GM12878 (cell line): ENCODE measurements around the gene DNMT3A. TPM values are rescaled to one million over a fixed set of nuclear protein-coding genes. Genes with fewer than 3 reads are reported as not detected.
A peak's percentile ranks its signal among the peaks of the same experiment; 100 is the strongest.

Experiments used
- BHLHE40 ChIP-seq, 2 experiments: fragments of 450-650 bp in 1 of 2; IDR thresholded peaks; 2 replicates each; pipeline ENCODE4 v1.6.1; 2011 to 2017; ENCODE audit warnings: low read depth in 2 of 2, borderline replicate concordance in 1 of 2, improper control_type of control experiment in 1 of 2, low read length in 1 of 2, mild to moderate bottlenecking in 1 of 2
- CREB1 ChIP-seq: IDR thresholded peaks from 2 replicates; pipeline ENCODE4 v1.6.1; 2012; ENCODE audit warnings: low read depth, mild to moderate bottlenecking, inconsistent platforms
- EZH2 ChIP-seq: IDR thresholded peaks from 2 replicates; pipeline ENCODE4 v1.6.1; 2012; ENCODE audit warnings: low read depth, mild to moderate bottlenecking, control low read depth, inconsistent platforms, low read length, borderline replicate concordance; ENCODE audit not compliant: control insufficient read depth
- FOS ChIP-seq: IDR thresholded peaks from 3 replicates; pipeline ENCODE4 v1.6.1; 2011; ENCODE audit warnings: borderline replicate concordance; ENCODE audit not compliant: insufficient read length; ENCODE audit errors: extremely low read depth
- LARP7 ChIP-seq: fragments of 450-650 bp; IDR thresholded peaks from 2 replicates; pipeline ENCODE4 v1.6.1; 2017; ENCODE audit warnings: mild to moderate bottlenecking
- MYB ChIP-seq: fragments of 150-350 bp; IDR thresholded peaks from 2 replicates; pipeline ENCODE4 v1.6.1; 2014; ENCODE audit warnings: mild to moderate bottlenecking, low read depth, low read length, borderline replicate concordance
- MYC ChIP-seq: IDR thresholded peaks from 2 replicates; pipeline ENCODE4 v1.6.1; 2011; ENCODE audit warnings: mild to moderate bottlenecking, low read length, moderate library complexity, inconsistent platforms; ENCODE audit not compliant: insufficient read depth, insufficient replicate concordance, insufficient read length, severe bottlenecking
- PAX8 ChIP-seq: fragments of 450-650 bp; IDR thresholded peaks from 2 replicates; pipeline ENCODE4 v1.6.1; 2017; ENCODE audit warnings: mild to moderate bottlenecking, moderate library complexity
- POLR2AphosphoS5 ChIP-seq: IDR thresholded peaks from 2 replicates; pipeline ENCODE4 v1.6.1; 2011; ENCODE audit warnings: mild to moderate bottlenecking, low read length, inconsistent platforms
- SIN3A ChIP-seq: IDR thresholded peaks from 2 replicates; pipeline ENCODE4 v1.6.1; 2012; ENCODE audit warnings: low read depth, low read length, improper control_type of control experiment
- SP1 ChIP-seq: IDR thresholded peaks from one replicate; pipeline ENCODE4 v1.6.1; 2011; ENCODE audit warnings: low read depth, low read length
- TARDBP ChIP-seq: IDR thresholded peaks from 2 replicates; pipeline ENCODE4 v1.6.1; 2016; ENCODE audit warnings: borderline replicate concordance
- TCF12 ChIP-seq: IDR thresholded peaks from 2 replicates; pipeline ENCODE4 v1.6.1; 2011; ENCODE audit warnings: low read depth, mild to moderate bottlenecking, low read length
- TCF3 ChIP-seq: IDR thresholded peaks from 2 replicates; pipeline ENCODE4 v1.6.1; 2012; ENCODE audit warnings: low read depth, mild to moderate bottlenecking, low read length, borderline replicate concordance; ENCODE audit not compliant: insufficient read depth
- ZNF217 ChIP-seq: fragments of 450-650 bp; IDR thresholded peaks from 2 replicates; pipeline ENCODE4 v1.6.1; 2017; ENCODE audit warnings: antibody characterized with exemption, mild to moderate bottlenecking
- ZNF274 ChIP-seq: IDR thresholded peaks from one replicate; pipeline ENCODE4 v1.8.0; 2011; ENCODE audit not compliant: insufficient read length, insufficient read depth
- ZNF622 ChIP-seq: fragments of 450-650 bp; IDR thresholded peaks from 2 replicates; pipeline ENCODE4 v1.6.1; 2017; ENCODE audit warnings: mild to moderate bottlenecking, inconsistent platforms
- polyA plus RNA-seq, 11 experiments: library from polyadenylated mRNA; depleted of rRNA in 4 of 11; unstranded in 6 of 11; stranded (reverse) in 5 of 11; fragments of >200 nt; fragmentation: Nextera tagmentation in 4 of 11; fragmentation: Illumina TruSeq in 1 of 11; extraction: Ambion mirVana in 4 of 11; extraction: Trizol in 1 of 11; gene quantifications; 1 replicate in 1 of 11; 2 replicates in 10 of 11; pipeline versions ENCODE4 v1.2.1 to v1.2.3, GENCODE V29; 2011 to 2016; ENCODE audit warnings: inconsistent platforms in 2 of 11, missing spikeins in 2 of 11, low read depth in 1 of 11
- total RNA-seq, 4 experiments: library from RNA; depleted of rRNA in 3 of 4; stranded (reverse); fragments of >200 nt in 3 of 4; fragmentation: Illumina TruSeq in 1 of 4; extraction: Trizol in 1 of 4; gene quantifications; 2 replicates each; pipeline versions ENCODE4 v1.2.1 to v1.2.3, GENCODE V29; 2013 to 2021
- TF ChIP-seq, protein P1 (sequence below): fragments of 450-650 bp; IDR thresholded peaks from 2 replicates; pipeline ENCODE4 v1.6.1; 2017; ENCODE audit warnings: mild to moderate bottlenecking
- TF ChIP-seq, protein P2 (sequence below): fragments of 450-650 bp; formaldehyde crosslinking; IDR thresholded peaks from 2 replicates; pipeline ENCODE4 v1.5.0; 2022; ENCODE audit warnings: mild to moderate bottlenecking, missing genetic modification characterization
- TF ChIP-seq, protein P3 (sequence below): fragments of 450-650 bp; IDR thresholded peaks from 2 replicates; pipeline ENCODE4 v1.6.1; 2016; ENCODE audit warnings: mild to moderate bottlenecking, moderate library complexity, borderline replicate concordance
- TF ChIP-seq, protein P4 (sequence below): IDR thresholded peaks from 2 replicates; pipeline ENCODE4 v1.6.1; 2012; ENCODE audit warnings: low read length, inconsistent platforms

DNMT3A gene
- total and polyA plus RNA-seq, 10 of the 15 experiments (the other 5 are each of a cell fraction or from before 2014, with no cell fraction given): 7.4 to 51.6 (median 17.4) TPM

DNA sequence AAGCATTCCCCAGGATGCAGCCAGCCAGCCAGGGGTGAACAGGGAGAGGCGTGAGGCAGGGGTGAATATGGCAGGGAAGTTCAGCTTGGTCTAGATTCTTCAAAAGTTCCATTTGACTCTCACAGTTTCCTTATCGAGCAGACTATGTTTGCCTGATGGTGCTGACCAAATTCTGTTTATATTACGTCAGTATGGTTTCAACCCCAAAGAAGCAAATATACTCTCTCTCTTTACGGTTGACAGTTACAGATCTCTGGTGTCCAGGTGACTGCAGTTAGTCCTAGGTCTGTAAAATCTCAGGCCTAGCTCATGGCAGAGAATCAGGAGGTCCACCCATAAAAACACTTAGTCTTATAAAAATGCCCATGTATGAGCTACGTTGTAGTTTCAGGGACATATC lies 38.3 kb upstream of the DNMT3A start (continued):
- TF ChIP-seq MYB (no peak), TCF3 (no peak), EZH2 (no peak), LARP7 (no peak), ZNF217 (no peak), SIN3A (no peak), TARDBP (no peak), PAX8 (no peak), FOS (no peak), POLR2AphosphoS5 (no peak), SP1 (no peak), ZNF274 (no peak), ZNF622 (no peak), MYC (no peak), CREB1 (peak; percentile 76; the same call in 1 of the 2 replicates), BHLHE40 (IDR thresholded peaks at IDR 0.05; ENCODE audit: borderline replicate concordance in 1 of 2, low read depth in 2 of 2, low read length in 1 of 2) (no peak), TCF12 (no peak)
- TF ChIP-seq, protein P1, sequence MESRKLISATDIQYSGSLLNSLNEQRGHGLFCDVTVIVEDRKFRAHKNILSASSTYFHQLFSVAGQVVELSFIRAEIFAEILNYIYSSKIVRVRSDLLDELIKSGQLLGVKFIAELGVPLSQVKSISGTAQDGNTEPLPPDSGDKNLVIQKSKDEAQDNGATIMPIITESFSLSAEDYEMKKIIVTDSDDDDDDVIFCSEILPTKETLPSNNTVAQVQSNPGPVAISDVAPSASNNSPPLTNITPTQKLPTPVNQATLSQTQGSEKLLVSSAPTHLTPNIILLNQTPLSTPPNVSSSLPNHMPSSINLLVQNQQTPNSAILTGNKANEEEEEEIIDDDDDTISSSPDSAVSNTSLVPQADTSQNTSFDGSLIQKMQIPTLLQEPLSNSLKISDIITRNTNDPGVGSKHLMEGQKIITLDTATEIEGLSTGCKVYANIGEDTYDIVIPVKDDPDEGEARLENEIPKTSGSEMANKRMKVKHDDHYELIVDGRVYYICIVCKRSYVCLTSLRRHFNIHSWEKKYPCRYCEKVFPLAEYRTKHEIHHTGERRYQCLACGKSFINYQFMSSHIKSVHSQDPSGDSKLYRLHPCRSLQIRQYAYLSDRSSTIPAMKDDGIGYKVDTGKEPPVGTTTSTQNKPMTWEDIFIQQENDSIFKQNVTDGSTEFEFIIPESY: no peak
- TF ChIP-seq, protein P2, sequence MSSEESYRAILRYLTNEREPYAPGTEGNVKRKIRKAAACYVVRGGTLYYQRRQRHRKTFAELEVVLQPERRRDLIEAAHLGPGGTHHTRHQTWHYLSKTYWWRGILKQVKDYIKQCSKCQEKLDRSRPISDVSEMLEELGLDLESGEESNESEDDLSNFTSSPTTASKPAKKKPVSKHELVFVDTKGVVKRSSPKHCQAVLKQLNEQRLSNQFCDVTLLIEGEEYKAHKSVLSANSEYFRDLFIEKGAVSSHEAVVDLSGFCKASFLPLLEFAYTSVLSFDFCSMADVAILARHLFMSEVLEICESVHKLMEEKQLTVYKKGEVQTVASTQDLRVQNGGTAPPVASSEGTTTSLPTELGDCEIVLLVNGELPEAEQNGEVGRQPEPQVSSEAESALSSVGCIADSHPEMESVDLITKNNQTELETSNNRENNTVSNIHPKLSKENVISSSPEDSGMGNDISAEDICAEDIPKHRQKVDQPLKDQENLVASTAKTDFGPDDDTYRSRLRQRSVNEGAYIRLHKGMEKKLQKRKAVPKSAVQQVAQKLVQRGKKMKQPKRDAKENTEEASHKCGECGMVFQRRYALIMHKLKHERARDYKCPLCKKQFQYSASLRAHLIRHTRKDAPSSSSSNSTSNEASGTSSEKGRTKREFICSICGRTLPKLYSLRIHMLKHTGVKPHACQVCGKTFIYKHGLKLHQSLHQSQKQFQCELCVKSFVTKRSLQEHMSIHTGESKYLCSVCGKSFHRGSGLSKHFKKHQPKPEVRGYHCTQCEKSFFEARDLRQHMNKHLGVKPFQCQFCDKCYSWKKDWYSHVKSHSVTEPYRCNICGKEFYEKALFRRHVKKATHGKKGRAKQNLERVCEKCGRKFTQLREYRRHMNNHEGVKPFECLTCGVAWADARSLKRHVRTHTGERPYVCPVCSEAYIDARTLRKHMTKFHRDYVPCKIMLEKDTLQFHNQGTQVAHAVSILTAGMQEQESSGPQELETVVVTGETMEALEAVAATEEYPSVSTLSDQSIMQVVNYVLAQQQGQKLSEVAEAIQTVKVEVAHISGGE: no peak
- TF ChIP-seq, protein P3, sequence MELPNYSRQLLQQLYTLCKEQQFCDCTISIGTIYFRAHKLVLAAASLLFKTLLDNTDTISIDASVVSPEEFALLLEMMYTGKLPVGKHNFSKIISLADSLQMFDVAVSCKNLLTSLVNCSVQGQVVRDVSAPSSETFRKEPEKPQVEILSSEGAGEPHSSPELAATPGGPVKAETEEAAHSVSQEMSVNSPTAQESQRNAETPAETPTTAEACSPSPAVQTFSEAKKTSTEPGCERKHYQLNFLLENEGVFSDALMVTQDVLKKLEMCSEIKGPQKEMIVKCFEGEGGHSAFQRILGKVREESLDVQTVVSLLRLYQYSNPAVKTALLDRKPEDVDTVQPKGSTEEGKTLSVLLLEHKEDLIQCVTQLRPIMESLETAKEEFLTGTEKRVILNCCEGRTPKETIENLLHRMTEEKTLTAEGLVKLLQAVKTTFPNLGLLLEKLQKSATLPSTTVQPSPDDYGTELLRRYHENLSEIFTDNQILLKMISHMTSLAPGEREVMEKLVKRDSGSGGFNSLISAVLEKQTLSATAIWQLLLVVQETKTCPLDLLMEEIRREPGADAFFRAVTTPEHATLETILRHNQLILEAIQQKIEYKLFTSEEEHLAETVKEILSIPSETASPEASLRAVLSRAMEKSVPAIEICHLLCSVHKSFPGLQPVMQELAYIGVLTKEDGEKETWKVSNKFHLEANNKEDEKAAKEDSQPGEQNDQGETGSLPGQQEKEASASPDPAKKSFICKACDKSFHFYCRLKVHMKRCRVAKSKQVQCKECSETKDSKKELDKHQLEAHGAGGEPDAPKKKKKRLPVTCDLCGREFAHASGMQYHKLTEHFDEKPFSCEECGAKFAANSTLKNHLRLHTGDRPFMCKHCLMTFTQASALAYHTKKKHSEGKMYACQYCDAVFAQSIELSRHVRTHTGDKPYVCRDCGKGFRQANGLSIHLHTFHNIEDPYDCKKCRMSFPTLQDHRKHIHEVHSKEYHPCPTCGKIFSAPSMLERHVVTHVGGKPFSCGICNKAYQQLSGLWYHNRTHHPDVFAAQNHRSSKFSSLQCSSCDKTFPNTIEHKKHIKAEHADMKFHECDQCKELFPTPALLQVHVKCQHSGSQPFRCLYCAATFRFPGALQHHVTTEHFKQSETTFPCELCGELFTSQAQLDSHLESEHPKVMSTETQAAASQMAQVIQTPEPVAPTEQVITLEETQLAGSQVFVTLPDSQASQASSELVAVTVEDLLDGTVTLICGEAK: no peak
- TF ChIP-seq, protein P4, sequence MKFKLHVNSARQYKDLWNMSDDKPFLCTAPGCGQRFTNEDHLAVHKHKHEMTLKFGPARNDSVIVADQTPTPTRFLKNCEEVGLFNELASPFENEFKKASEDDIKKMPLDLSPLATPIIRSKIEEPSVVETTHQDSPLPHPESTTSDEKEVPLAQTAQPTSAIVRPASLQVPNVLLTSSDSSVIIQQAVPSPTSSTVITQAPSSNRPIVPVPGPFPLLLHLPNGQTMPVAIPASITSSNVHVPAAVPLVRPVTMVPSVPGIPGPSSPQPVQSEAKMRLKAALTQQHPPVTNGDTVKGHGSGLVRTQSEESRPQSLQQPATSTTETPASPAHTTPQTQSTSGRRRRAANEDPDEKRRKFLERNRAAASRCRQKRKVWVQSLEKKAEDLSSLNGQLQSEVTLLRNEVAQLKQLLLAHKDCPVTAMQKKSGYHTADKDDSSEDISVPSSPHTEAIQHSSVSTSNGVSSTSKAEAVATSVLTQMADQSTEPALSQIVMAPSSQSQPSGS: no peak
